Thoracic aorta (tissue), 2 donors: ENCODE measurements around the gene TNFAIP2. TPM values are rescaled to one million over a fixed set of nuclear protein-coding genes. Genes with fewer than 3 reads are reported as not detected.
"Not testable (repeated sequence)": the region's sequence is repeated elsewhere in the genome, so short reads cannot be mapped to it uniquely, and the experiment has no call there.

Source experiments
- ATAC-seq: fragments of 150-250 bp; one replicate; pipeline ENCODE4 v1.8.0; 2017; ENCODE audit warnings: low read depth; ENCODE audit not compliant: insufficient number of reproducible peaks, low FRiP score
- DNase-seq: peaks from one replicate; pipeline ENCODE4 v3.0.0-alpha.2; 2020; ENCODE audit warnings: low spot score
- H3K27ac ChIP-seq, 2 donors: fragments of 200-600 bp; sonication (generic); 1 replicate in 1 of 2; 2 replicates in 1 of 2; pipeline ENCODE4 v1.5.1; 2016; ENCODE audit warnings: mild to moderate bottlenecking in 2 of 2, moderate library complexity in 2 of 2
- H3K27me3 ChIP-seq: fragments of 200-600 bp; sonication (generic); replicated peaks from 2 replicates; pipeline ENCODE4 v1.6.0; 2016; ENCODE audit warnings: mild to moderate bottlenecking; ENCODE audit not compliant: insufficient read depth
- H3K36me3 ChIP-seq: fragments of 200-600 bp; sonication (generic); one replicate; pipeline ENCODE4 v1.5.1; 2016
- H3K4me1 ChIP-seq, 2 donors: fragments of 200-600 bp; sonication (generic); 1 replicate in 1 of 2; 2 replicates in 1 of 2; pipeline versions ENCODE4 v1.5.1 to v1.6.0; 2016; ENCODE audit warnings: low read depth in 2 of 2, mild to moderate bottlenecking in 1 of 2; ENCODE audit not compliant: control insufficient read depth in 1 of 2
- H3K4me3 ChIP-seq: fragments of 200-600 bp; sonication (generic); 2 replicates; pipeline ENCODE4 v1.5.1; 2016; ENCODE audit warnings: mild to moderate bottlenecking
- H3K9me3 ChIP-seq: fragments of 200-600 bp; sonication (generic); 2 replicates; pipeline ENCODE4 v1.5.1; 2016
- CTCF ChIP-seq: fragments of 200-600 bp; sonication (generic); IDR thresholded peaks from one replicate; pipeline ENCODE4 v1.5.1; 2019; ENCODE audit warnings: antibody characterized with exemption
- total RNA-seq, 2 donors: library from RNA; depleted of rRNA; stranded (reverse); fragments of >200 nt; gene quantifications; one replicate each; pipeline versions ENCODE4 v1.1.0 to v1.2.3, GENCODE V29; 2016

The TNFAIP2 gene
- total RNA-seq, 2 donors from 2014 or later: 135 to 228 TPM

GRCh38 chr14:103144085-103144484 lies 20.8 kb downstream of the TNFAIP2 start:
- Histone ChIP-seq H3K9me3 (no peaks in the 10 kb centered on the region), H3K4me1 (peaks cover 0 to 3% of the 10 kb centered on the region in 2 donors), H3K27me3 (no peaks in the 10 kb centered on the region), H3K36me3 (no peaks in the 10 kb centered on the region), H3K27ac (no peak overlapping the region), H3K4me3 (no peak overlapping the region)
- ATAC-seq (no peak), DNase-seq (no peak)
- no peak for TF ChIP-seq CTCF

GRCh38 chr14:103146141-103146709 lies 23.0 kb downstream of the TNFAIP2 start:
- no peaks in the 10 kb centered on the region for H3K36me3 ChIP-seq
- DNase-seq (no peak), ATAC-seq (no peak)
- no peak overlapping the region for H3K4me3 ChIP-seq
- no peak for TF ChIP-seq CTCF
- no peaks in the 10 kb centered on the region for H3K9me3 ChIP-seq
- no peak overlapping the region for H3K27ac ChIP-seq
- no peaks in the 10 kb centered on the region for H3K4me1 ChIP-seq
- no peaks in the 10 kb centered on the region for H3K27me3 ChIP-seq

- Histone ChIP-seq H3K36me3 (no peaks in the 10 kb centered on the region), H3K9me3 (no peaks in the 10 kb centered on the region), H3K4me3 (no peak overlapping the region), H3K4me1 (no peaks in the 10 kb centered on the region), H3K27me3 (no peaks in the 10 kb centered on the region), H3K27ac (no peak overlapping the region)
- ATAC-seq (no peak), DNase-seq (no peak)
- TF ChIP-seq CTCF: no peak
Measured at GRCh38 chr14:103149351-103150237, 26.3 kb downstream of the TNFAIP2 start.

- Histone ChIP-seq H3K9me3 (no peaks in the 10 kb centered on the region), H3K4me1 (no peaks in the 10 kb centered on the region), H3K27ac (no peak overlapping the region), H3K4me3 (no peak overlapping the region), H3K36me3 (no peaks in the 10 kb centered on the region), H3K27me3 (no peaks in the 10 kb centered on the region)
- DNase-seq: no peak
- ATAC-seq: no peak
- no peak for TF ChIP-seq CTCF
Measured at GRCh38 chr14:103151270-103151945, 28.1 kb downstream of the TNFAIP2 start.

- no peak overlapping the region for H3K4me3 ChIP-seq
- no peaks in the 10 kb centered on the region for H3K36me3 ChIP-seq
- H3K27ac ChIP-seq: no peak overlapping the region
- DNase-seq: no peak
- no peak for TF ChIP-seq CTCF
- no peaks in the 10 kb centered on the region for H3K27me3 ChIP-seq
- no peaks in the 10 kb centered on the region for H3K9me3 ChIP-seq
- H3K4me1 ChIP-seq: no peaks in the 10 kb centered on the region
- no peak for ATAC-seq
Measured at GRCh38 chr14:103155010-103155409, 31.7 kb downstream of the TNFAIP2 start.

GRCh38 chr14:103155416-103155815 lies 32.2 kb downstream of the TNFAIP2 start:
- H3K4me3 ChIP-seq, H3K27me3 ChIP-seq, ATAC-seq, DNase-seq, H3K4me1 ChIP-seq, H3K9me3 ChIP-seq, H3K27ac ChIP-seq, H3K36me3 ChIP-seq: not testable (repeated sequence)
